ENCODE results near the gene RNF7. TPM values are rescaled to one million over a fixed set of nuclear protein-coding genes. Genes with fewer than 3 reads are reported as not detected.
"Not testable (repeated sequence)": the region's sequence is repeated elsewhere in the genome, so short reads cannot be mapped to it uniquely, and the experiment has no call there.

The RNF7 gene
- total RNA-seq: 10 to 100 TPM; 31.0 to 41.1 (median 34.2) TPM
- long read RNA-seq, transcript RNF7-201 (3 exons, 2,763 nt): major isoform, 32 of 33 reads
- long read RNA-seq, partial matches to known transcripts: 0 of 33 reads
- long read RNA-seq, other reads (novel, unspliced or antisense): 0 of 33 reads

GRCh38 chr3:141738022-141738890 lies at the start of gene RNF7:
Gene RNF7 (plus strand): TSS chr3:141738298. CDS start chr3:141738342, 44 bp downstream.
- TF ChIP-seq POLR2A (IDR thresholded peaks at IDR 0.05) (peak; percentile 80), CTCF (IDR thresholded peaks at IDR 0.05) (peak; percentile 94 to 99 (median 94))
- intact Hi-C loops (cut with DNase I): loop anchor here in 1 of 2 donors (10.0 kb wide), 1 partner anchor 147 kb away; no protein-coding TSS in a partner anchor
- Histone ChIP-seq H3K4me3 (peak within 1 kb of the TSS; percentile 89 to 98 (median 89)), H3K27me3 (no peaks in the 10 kb centered on the region), H3K9me3 (no peaks in the 10 kb centered on the region), H3K36me3 (no peaks in the 10 kb centered on the region), H3K4me1 (peaks cover 0 to 10% (median 5%) of the 10 kb centered on the region in 4 donors), H3K27ac (peak within 1 kb of the TSS; percentile 85 to 94 (median 90))
- DNase-seq (peak; percentile 96), ATAC-seq (peak; percentile 96 to 98 (median 97))
- WGBS (ENCODE audit: insufficient coverage, low coverage, low lambda C conversion rate, missing lambda C conversion rate): 0% methylated on average over 19 of the region's 81 CpGs

GRCh38 chr3:141690431-141691072 lies 47.5 kb upstream of the RNF7 start:
- no peak for DNase-seq
- H3K27ac ChIP-seq: no peak overlapping the region

GRCh38 chr3:141691471-141691870 lies 46.6 kb upstream of the RNF7 start:
- intact Hi-C loops (cut with DNase I); H3K27me3 ChIP-seq; DNase-seq; H3K36me3 ChIP-seq; ATAC-seq; H3K27ac ChIP-seq; H3K4me3 ChIP-seq; H3K4me1 ChIP-seq; H3K9me3 ChIP-seq: not testable (repeated sequence)
- 64% methylated on average over 3 of the region's 3 CpGs for WGBS (ENCODE audit: insufficient coverage, low coverage, low lambda C conversion rate, missing lambda C conversion rate)

More at GRCh38 chr3:141690431-141691072, 47.5 kb upstream of the RNF7 start:
- TF ChIP-seq POLR2A (IDR thresholded peaks at IDR 0.05): no peak
- no peak for TF ChIP-seq CTCF (IDR thresholded peaks at IDR 0.05)
- ATAC-seq: no peak
- no peak overlapping the region for H3K4me3 ChIP-seq
- H3K27me3 ChIP-seq: no peaks in the 10 kb centered on the region
- WGBS (ENCODE audit: insufficient coverage, low coverage, low lambda C conversion rate, missing lambda C conversion rate): 50% methylated on average over 4 of the region's 4 CpGs
- peaks cover 0 to 10% (median 0%) of the 10 kb centered on the region in 4 donors for H3K4me1 ChIP-seq
- H3K9me3 ChIP-seq: no peaks in the 10 kb centered on the region
- no peaks in the 10 kb centered on the region for H3K36me3 ChIP-seq
- intact Hi-C loops (cut with DNase I): no loop called here

GRCh38 chr3:141692973-141693372 lies 45.1 kb upstream of the RNF7 start:
- H3K36me3 ChIP-seq; ATAC-seq; H3K4me1 ChIP-seq; H3K27ac ChIP-seq; intact Hi-C loops (cut with DNase I); H3K4me3 ChIP-seq; H3K27me3 ChIP-seq; DNase-seq; H3K9me3 ChIP-seq: not testable (repeated sequence)
- WGBS (ENCODE audit: insufficient coverage, low coverage, low lambda C conversion rate, missing lambda C conversion rate): 75% methylated on average over 4 of the region's 4 CpGs

- no peak overlapping the region for H3K27ac ChIP-seq
- H3K36me3 ChIP-seq: no peaks in the 10 kb centered on the region
- H3K4me3 ChIP-seq: no peak overlapping the region
- H3K27me3 ChIP-seq: no peaks in the 10 kb centered on the region
- TF ChIP-seq POLR2A (IDR thresholded peaks at IDR 0.05) (no peak), CTCF (IDR thresholded peaks at IDR 0.05) (no peak)
- intact Hi-C loops (cut with DNase I): no loop called here
- no peaks in the 10 kb centered on the region for H3K9me3 ChIP-seq
- 23% methylated on average over 7 of the region's 7 CpGs for WGBS (ENCODE audit: insufficient coverage, low coverage, low lambda C conversion rate, missing lambda C conversion rate)
- DNase-seq (no peak), ATAC-seq (no peak)
- H3K4me1 ChIP-seq: no peaks in the 10 kb centered on the region
Observed at GRCh38 chr3:141699324-141699723, 38.8 kb upstream of the RNF7 start.
